GM21717 (cell line): ENCODE data around the gene ZNF366.

Source experiments
- ATAC-seq: cut with Tn5 transposase; IDR thresholded peaks from one replicate; pipeline ENCODE4 v1.9.1; 2021; ENCODE audit warnings: mild to moderate bottlenecking, moderate library complexity; ENCODE audit not compliant: unreplicated experiment

ZNF366 gene

DNA sequence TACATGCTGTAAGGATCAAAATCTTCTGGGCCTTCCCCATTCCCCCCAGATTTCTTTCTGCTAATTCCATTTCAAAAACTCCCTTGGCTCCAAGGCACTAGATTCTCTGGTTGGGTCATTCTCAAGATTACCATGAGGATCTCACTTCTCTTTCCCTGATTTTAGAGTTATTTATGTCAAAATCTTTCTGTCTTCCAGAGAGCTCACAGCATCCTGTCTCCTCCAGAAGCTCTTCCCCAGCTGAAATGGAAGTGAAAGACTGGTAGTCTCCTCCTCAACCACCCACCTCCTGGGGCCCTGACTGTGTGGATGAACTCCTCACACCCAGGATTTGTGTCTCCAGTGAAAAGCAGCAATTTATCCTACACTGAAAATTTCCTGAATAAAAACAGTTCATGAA lies 11.9 kb upstream of the ZNF366 start:
- ATAC-seq: no peak

DNA sequence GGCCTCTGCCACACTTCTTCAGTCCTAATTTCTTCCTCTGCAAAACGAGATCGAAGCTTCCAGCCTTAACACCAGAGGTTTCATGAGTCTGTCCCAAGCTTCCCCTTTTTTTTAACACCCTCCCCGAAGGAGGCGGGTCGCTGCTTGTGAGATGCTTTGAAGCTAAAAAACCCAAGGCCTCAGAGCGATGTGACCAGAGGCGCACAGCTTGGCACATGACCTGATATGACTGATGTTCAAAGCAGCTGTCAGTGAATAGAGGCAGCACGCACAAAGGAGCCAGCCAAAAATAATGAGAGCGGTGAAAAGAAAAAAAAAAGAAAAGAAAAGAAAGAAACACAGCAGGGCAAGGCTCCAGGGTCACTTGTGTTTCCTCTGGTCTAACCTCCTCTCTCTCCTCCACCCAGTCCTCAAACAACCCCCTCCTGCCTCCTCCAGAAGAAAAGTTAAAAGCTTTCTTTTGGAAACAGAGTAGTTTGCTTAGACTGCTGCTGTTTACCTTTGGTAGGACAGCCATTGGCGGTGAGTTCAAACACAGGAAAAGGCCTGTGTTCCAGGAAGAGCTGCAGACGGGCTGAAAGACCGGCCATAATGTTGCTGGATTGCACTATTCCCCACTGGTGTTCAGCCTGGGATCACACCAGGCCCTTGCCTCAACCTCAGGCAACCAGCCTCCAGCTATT lies 10.9 kb upstream of the ZNF366 start:
- ATAC-seq: no peak

DNA sequence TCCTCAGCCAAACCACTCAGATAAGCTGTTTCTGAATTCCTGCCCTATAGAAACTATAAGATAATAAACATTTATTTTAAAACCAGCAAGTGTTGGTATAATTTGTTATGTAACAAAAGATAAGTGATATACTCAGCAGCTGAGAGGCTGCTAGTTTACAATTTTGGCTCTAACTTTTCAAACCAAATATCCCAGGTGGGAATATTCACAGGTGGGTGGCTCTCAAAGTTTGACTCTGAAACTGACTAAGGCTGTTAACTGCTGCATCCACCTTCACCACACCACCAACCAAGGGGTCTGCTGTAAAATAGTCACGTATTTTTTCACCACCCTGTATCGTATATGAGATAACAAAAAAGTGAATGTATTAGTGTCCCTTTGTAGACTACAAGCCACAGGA lies 9.7 kb upstream of the ZNF366 start:
- ATAC-seq: no peak

DNA sequence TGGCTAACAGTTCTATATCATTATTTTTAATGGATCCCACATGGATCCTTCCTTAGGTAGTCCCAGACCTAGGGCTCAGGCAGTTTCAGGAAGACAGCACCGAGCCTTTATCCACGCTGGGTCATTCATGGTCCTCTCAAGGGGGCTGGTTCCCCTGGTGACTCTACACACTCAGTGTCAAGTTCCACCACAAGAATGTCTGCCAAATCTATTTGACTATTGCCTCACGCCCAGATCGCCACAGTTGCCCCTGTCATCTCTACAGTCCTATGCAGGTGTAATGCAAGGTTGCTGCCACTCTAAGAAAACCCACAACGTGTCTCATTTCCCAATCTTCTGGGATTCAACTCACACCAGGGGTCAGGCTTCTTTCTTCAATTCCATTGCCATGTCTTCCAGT lies 8.0 kb upstream of the ZNF366 start:
- ATAC-seq: no peak

DNA sequence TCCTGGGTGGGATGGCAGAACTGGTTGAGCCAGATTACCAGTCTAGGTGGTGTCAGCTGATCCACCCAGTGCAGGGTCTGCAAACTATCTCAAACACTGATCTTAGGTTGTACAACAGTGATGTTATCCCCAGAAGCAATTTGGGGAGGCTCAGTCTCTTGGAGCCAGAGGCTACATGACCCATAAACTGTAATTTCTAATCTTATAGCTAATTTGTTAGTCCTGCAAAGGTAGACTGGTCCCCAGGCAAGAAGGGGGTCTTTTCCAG lies 5.3 kb upstream of the ZNF366 start:
- no peak for ATAC-seq

DNA sequence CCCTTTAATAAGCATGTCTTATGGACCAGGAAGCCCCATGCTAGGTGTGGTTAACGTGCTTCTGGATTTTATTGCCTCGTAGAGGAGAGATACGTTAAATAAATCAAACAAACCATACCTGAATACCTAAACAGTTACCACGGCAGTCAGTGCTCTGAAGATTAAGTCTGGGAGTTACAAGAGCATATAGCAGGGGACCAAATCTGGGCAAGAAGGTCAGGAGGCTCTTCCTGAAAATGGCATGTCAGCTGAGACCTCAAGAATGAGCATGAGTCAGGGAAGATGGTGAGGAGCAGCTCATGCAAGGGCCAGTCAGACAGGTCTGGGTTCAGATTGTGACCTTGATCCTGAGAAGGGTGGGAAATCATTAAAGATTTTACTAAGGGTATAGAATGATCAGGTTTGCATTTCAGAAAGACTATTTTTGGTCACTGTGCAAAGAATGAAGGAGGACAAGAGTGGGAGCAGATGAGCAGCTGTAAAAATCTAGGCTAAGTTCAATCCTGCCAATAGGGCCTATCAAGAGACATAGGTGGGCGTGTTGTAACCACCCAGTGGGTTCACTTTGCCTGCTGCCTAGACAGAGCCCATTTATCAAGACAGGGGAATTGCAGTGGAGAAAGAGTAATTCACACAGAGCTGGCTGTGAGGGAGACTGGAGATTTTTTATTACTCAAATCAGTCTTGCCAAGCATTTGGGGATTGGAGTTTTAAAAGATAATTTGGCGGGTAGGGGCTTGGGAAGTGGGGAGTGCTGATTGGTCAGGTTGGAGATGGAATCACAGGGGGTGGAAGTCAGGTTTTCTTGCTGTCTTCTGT lies 4.8 kb upstream of the ZNF366 start:
- ATAC-seq: no peak

DNA sequence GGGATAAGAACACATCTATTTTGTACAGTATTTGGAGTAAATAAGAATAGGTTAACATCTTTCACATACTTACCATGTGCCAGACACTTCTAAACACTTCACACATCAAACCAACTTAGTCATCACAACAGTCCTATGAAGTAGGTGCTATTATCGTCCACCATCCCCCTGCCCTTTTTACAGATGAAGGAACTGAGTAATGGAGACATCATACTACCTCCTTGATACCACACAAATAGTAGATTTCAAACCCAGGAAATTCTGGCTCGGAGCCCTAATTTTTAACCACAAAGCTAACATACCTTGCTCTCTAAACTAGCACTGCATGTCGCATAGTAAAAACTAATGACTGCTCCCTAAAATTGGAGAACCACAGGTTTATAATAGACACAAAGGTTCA lies 4.2 kb upstream of the ZNF366 start:
- ATAC-seq: no peak

DNA sequence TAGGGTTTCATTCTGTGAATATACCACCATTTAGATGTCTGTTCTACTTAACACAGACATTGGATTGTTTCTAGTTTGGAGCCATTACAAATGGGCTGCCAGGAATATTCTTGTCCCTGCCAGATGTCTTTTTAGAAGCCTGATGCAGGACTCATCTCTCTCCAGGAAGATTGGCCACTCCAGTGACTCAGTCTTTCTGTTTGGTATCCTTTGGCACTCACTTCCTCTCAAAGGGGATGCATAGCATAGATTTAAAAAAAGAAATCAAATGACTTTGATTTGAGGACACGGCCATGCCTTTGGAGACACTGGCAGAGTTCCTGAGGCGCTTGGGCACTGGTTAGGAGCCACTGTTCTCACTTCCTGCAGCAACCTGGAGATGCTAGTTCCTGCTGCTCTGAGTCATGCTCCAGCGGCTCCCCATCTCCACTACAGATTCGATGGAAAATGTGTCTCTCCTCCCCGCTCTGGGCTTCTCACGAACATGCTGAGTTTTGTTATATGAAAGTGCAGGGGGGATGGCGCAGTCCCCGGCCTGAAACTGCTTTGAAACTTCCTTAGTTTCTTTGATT lies 3.5 kb upstream of the ZNF366 start:
- no peak for ATAC-seq

DNA sequence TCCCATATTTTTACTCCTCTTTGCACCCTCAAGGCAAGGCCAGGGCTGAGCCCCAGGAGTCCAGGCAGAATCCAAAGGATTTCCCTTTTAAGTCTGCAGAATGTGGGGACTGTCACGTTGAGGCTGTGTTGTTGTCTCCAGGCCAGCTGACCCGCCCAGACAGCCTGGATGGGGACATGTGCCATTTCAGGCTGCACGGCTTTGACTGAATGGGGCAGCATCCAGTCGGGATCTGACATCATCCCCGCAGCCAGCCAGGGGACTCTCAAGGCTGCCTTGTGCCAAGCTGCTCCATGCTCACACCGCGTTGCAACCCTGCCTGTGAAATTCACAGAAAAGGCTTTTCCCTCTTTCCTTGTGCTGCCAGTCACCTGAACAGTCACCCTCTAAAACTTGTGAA lies 2.2 kb upstream of the ZNF366 start:
- no peak for ATAC-seq

DNA sequence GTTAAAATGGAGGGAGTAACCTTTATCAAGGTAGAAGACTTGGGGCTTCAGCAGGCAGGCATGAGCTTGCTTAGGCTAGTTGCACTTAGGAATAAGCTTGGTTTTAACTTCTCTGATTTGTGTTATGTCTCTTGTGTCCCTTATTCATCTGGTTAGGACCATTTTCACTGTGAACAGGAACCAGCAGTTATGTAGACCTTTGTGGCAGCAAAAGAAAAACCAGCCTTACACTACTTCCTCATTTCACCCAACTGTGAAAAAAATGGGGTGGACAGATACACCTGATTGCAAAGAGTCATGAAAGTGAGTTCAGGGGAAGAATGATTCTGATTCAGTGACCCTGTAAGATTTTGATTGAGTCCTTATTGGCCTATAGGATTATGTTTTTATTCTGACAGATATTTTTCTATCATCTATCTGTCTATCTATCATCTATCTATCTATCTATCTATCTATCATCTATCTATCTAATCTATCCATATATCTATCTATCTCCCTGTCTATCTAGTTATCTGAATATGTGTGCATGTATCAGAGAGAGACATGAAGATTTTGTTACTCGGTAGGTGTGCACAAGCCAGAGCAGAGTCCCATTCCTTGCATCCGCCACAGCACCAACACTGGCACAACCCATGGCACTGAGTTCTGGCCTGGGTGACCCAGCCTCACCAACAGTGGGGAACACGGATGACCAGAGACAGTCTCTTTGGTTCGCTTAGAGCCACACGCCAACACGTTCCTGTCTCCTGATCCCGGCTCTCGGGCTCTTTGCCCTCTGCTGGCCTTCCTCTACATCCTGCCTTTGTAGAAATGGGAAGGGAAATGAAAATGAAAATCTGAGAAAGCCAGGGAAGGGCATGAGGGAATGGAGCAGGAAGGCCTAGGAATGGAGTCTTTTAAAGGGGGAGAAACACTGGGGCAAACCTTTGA lies 1.3 kb upstream of the ZNF366 start:
- ATAC-seq: peak; percentile 91

DNA sequence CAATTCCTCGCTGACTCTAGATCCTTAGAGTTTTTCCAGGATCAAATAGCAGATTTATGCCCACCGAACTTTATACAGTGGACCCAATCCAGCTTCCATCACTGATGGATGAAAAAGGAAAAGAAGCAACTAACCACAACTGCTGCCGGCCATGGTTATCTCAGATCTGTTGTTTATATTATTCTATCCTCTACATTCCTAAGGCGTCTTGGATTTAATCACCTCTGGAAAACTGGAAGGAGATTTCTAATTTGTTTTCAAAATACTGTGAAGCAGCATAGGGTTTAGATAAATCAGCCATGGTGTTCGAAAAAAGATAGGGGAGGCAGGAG lies 663 bp upstream of the ZNF366 start:
- ATAC-seq: no peak

DNA sequence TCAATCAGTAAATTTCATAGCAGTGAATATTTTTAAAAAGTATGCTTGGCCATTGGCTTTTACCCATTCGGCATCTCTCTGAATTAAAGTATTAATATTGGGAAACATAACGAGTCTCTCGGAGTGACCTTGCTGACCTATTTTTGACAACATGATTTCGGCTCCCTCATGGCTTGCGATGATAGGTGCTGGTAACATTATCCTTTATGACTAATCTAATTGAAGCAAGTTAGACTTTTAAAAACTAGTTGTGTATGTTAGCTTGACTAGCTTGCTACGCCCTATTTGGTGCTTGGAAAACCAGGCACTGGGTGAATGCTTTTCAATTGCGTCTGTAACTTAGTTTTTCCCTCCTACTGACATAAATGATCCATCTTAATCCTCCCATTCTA lies 1.1 kb downstream of the ZNF366 start:
- ATAC-seq: no peak

DNA sequence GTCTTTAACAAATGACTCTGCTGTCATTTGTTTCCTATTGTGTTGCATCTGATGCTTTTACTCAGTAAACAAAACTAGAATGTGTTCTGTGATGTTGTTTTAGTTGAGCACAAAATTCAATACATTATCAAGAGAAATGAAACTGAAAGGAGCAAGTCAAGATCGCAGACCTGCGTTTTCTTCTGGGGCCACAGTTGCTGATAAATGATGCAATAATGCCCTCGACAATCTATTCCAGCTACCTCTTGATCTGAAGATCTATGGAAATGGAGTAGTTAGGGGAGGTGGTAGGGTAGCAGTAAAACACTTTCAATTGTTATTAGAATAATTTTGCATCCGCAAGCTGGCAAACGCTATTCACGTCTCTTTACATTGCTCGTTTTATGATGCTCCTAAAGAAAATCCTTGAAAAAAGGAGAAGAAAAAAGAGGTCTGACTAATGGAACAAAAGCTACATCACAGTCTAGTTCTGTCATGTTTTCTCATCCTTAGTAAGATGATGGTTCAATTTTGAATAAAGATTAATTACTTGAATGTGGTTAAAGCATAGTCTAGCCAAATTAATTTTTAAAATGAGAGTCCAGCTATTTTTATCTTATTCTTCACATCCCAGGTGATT lies 1.6 kb downstream of the ZNF366 start:
- ATAC-seq: no peak

DNA sequence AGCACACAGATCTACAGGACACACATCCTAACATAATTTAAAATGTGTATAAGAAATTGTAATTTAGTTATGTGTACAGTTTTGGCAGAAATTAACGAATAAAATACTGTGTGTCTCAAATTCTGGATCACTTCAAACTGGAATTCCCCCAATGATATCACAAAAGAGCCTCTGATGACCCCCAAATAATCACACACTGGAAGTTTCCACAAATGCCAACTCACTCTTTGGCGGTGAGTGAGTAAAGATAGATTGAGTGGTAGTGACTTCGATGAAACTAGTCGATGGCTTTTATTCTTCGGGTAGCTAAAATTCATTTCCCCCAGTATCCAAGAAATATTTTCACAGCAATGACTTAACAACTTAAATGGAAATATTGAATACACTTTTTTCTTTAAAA lies 2.2 kb downstream of the ZNF366 start:
- ATAC-seq: no peak

DNA sequence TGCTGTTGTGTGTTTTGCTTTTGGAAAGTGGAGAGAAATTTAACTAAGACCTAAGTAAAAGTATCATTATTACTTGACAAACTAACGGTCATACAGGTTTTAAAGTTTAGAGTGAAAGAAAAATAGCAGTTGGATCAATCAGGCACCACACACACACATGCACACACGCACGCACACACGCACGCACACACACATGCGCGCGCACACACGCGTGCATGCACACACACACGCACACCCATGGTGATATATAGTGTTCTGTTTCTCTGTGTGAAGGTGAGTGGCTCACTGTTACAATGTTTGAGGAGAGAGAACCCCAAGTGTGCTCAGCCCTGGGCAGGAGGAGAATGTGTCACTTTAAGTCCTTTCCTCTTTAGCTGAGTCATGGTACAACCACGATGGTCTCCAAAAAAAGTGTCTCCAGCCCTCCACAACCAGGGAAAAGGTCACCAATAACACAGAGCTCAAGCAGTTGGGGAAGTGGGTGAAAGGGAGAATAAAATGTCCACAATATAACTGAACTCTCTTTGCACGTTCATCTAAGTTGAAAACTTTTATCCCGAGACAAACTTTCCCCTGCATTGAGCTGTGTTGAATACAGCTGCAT lies 3.2 kb downstream of the ZNF366 start:
- no peak for ATAC-seq

DNA sequence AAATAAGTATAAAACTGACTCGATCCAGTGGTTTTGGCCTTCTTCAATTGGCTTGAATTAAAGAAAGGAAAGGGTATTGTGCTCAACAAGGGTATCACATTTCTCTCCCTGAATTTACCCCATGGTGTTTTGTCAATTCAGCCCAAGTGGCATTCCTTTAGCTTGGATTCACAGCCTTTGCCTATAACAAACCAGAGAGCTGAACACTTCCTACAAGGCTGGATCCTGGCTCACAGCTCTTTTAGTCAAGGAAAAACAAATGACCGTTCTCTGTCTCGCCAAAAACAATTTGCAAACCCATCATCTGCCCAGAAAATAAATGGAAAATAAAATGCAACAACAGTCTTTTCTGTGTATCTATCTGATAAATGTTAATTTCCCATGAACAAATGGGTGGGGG lies 5.7 kb downstream of the ZNF366 start:
- no peak for ATAC-seq

DNA sequence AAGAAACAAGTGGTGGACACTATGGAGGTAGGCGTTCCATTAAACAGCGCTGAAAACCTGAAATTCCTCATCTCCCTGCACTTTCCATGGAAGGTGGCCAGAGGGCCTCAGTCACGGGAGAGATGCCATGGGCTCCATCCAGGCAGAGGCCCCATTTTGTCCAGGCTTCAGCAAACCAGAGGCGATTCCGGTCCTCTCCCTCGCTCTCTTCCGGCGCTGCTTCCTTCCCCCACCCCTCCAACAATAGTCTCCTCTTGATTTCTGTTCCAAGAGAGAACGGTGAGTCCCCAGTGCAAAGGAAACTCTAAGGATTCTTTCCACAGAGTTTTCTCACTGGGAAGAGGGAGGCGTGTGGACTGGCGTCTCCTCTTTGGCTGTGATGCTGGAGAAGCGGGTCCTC lies 7.5 kb downstream of the ZNF366 start:
- ATAC-seq: no peak

DNA sequence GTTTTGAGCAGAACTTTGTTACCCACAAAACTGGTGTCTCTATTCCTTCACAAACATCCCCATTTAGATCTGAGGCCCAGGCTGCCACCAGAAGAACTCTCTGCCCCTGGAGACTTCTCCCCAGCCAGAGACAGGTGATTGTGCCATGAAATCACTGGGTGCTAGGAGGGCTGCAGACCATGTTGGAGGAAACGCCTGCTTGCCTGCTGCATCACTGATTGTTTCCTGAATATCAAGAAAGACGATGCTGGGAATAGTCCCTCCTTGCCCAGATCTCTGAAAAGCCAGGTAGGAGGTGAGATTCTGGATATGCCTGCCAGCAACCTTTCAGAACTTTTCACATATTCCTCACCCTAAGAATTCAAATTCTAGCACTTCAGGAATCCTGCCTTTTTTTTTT lies 8.1 kb downstream of the ZNF366 start:
- no peak for ATAC-seq

DNA sequence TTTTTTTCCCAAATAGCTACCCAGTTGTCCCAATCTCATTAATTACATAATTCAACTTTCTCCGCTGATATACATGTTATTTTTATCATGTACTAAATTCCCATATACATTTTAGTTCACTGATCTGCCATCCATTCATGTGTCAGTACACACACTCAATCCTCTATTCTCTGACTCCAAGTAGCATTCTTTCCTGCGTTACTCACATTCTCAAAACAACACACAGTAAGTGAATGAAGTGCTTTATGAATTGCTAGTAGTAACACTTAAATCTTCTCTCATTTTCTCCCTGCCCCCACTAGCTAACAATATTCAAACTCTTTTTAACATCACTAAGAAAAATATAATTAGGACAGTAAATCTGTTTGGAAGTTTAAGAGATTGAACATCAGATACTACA lies 8.9 kb downstream of the ZNF366 start:
- ATAC-seq: no peak

DNA sequence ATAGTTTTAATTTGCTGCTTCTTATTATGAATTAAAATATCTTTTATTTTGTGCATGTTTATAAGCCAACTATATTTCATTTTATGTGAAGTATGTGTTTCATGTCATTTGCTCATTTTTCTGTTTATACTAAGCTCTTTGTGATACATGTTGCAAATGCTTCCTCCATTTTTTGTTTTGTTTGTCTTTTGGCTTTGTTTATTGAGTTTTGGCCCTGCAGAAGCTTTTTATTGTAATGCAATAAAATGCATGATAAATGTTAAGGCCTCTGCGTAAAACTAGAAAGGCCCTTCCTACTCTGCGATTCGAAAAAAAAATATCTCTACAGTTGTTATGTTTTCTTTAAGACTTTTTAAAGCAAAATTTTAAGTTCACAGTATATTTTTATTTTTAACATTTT lies 9.4 kb downstream of the ZNF366 start:
- ATAC-seq: no peak

DNA sequence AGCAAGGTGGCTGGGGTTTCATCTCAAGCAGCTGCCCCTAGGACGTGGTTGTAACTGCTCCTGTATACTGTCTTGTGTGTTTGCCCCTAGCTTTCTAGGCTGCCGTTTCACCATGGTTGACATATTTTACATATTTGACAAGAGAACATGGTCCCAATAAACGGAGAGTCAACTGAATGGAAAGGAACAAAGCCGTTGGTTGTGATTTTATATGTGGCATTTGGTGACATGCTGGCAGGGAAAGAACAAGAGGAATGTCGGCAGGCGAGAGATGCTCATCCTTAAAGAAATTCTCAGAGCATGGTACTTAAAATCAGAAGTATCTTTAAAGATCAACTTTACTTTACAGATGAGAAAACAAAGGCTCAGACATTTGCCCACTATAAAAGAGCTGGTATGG lies 11.8 kb downstream of the ZNF366 start:
- ATAC-seq: no peak
